NCI-H187 treated with DMSO at 0.1 percent for 48 hours (cell line): Measurements from ENCODE around the gene TRMT61A.

Experiments
- DNase-seq: peaks from one replicate; lab custom pipeline; 2025; lab: John Stamatoyannopoulos, UW

The TRMT61A gene

GRCh38 chr14:103535081-103535890 is 6.3 kb downstream of the TRMT61A start:
- no peak for DNase-seq

GRCh38 chr14:103535891-103536565 is 7.0 kb downstream of the TRMT61A start:
- no peak for DNase-seq

- no peak for DNase-seq
Observed at GRCh38 chr14:103536693-103537092, 7.7 kb downstream of the TRMT61A start.

GRCh38 chr14:103537175-103537990 is 8.4 kb downstream of the TRMT61A start:
- no peak for DNase-seq

- no peak for DNase-seq
Observed at GRCh38 chr14:103538291-103539055, 9.5 kb downstream of the TRMT61A start.

GRCh38 chr14:103539056-103539825 is 10.2 kb downstream of the TRMT61A start:
- no peak for DNase-seq

GRCh38 chr14:103540821-103541708 is 12.1 kb downstream of the TRMT61A start:
- DNase-seq, result no peak

GRCh38 chr14:103541709-103542604 is 13.0 kb downstream of the TRMT61A start:
- no peak for DNase-seq

GRCh38 chr14:103542605-103543088 is 13.7 kb downstream of the TRMT61A start:
- no peak for DNase-seq

- no peak for DNase-seq
Observed at GRCh38 chr14:103543140-103543539, 14.1 kb downstream of the TRMT61A start.

GRCh38 chr14:103543721-103544387 is 14.9 kb downstream of the TRMT61A start:
- DNase-seq, result no peak

- no peak for DNase-seq
Observed at GRCh38 chr14:103544388-103545218, 15.6 kb downstream of the TRMT61A start.

- no peak for DNase-seq
Observed at GRCh38 chr14:103545219-103545914, 16.4 kb downstream of the TRMT61A start.

- no peak for DNase-seq
Observed at GRCh38 chr14:103545915-103546651, 17.1 kb downstream of the TRMT61A start.

GRCh38 chr14:103546652-103547454 is 17.9 kb downstream of the TRMT61A start:
- no peak for DNase-seq
